Right atrium auricular region (tissue), 2 donors: Measurements from ENCODE around the gene NDUFB7. TPM values are rescaled to one million over a fixed set of nuclear protein-coding genes. Genes with fewer than 3 reads are reported as not detected.
"Not testable (repeated sequence)": the region's sequence is repeated elsewhere in the genome, so short reads cannot be mapped to it uniquely, and the experiment has no call there.

ENCODE experiments used
- DNase-seq: peaks from one replicate; pipeline ENCODE4 v3.0.0-alpha.2; 2019; ENCODE audit warnings: low spot score
- H3K27ac ChIP-seq, 2 donors: fragments of 200-600 bp; sonication (generic); 1 replicate in 1 of 2; 2 replicates in 1 of 2; pipeline ENCODE4 v1.5.1; 2016 to 2019
- H3K27me3 ChIP-seq, 2 donors: fragments of 200-600 bp; sonication (generic); one replicate each; pipeline versions ENCODE4 v1.5.1 to v1.6.0; 2017 to 2019
- H3K36me3 ChIP-seq: fragments of 200-600 bp; sonication (generic); one replicate; pipeline ENCODE4 v1.5.1; 2016
- H3K4me1 ChIP-seq, 2 donors: fragments of 200-600 bp; sonication (generic); one replicate each; pipeline versions ENCODE4 v1.5.1 to v1.6.0; 2017 to 2019
- H3K4me3 ChIP-seq, 2 donors: fragments of 200-600 bp; sonication (generic); 1 replicate in 1 of 2; 2 replicates in 1 of 2; pipeline ENCODE4 v1.5.1; 2017 to 2019; ENCODE audit warnings: mild to moderate bottlenecking in 1 of 2, moderate library complexity in 1 of 2
- H3K9me3 ChIP-seq, 2 donors: fragments of 200-600 bp; sonication (generic); one replicate each; pipeline ENCODE4 v1.5.1; 2019
- CTCF ChIP-seq, 2 donors: fragments of 200-600 bp; sonication (generic); IDR thresholded peaks; one replicate each; pipeline ENCODE4 v1.5.1; 2019; ENCODE audit warnings: antibody characterized with exemption in 2 of 2
- total RNA-seq, 2 donors: library from RNA; depleted of rRNA; stranded (reverse); fragments of >200 nt; gene quantifications; one replicate each; pipeline ENCODE4 v1.1.0, GENCODE V29; 2016

NDUFB7 gene
- total RNA-seq, 2 donors from 2014 or later = 593 to 729 TPM

GRCh38 chr19:14553042-14553938 is 18.6 kb downstream of the NDUFB7 start:
- Histone ChIP-seq H3K9me3 (no peaks in the 10 kb centered on the region), H3K4me1 (peaks cover 0 to 24% of the 10 kb centered on the region in 2 donors), H3K4me3 (no peak overlapping the region), H3K36me3 (no peaks in the 10 kb centered on the region), H3K27ac (no peak overlapping the region), H3K27me3 (no peaks in the 10 kb centered on the region)
- DNase-seq = no peak
- TF ChIP-seq CTCF (IDR thresholded peaks at IDR 0.05) = no peak

GRCh38 chr19:14552006-14552360 is 19.9 kb downstream of the NDUFB7 start:
- H3K4me3 ChIP-seq, H3K9me3 ChIP-seq, DNase-seq, H3K36me3 ChIP-seq, H3K27me3 ChIP-seq, H3K27ac ChIP-seq: not testable (repeated sequence)
- H3K4me1 ChIP-seq = peaks cover 0 to 21% of the 10 kb centered on the region in 2 donors

GRCh38 chr19:14551134-14552005 is 20.5 kb downstream of the NDUFB7 start:
- DNase-seq, H3K4me3 ChIP-seq, H3K36me3 ChIP-seq, H3K9me3 ChIP-seq, H3K27me3 ChIP-seq, H3K27ac ChIP-seq: not testable (repeated sequence)
- TF ChIP-seq CTCF (IDR thresholded peaks at IDR 0.05) = peak in 1 of 2 donors; percentile 30
- peaks cover 0 to 15% of the 10 kb centered on the region in 2 donors for H3K4me1 ChIP-seq

- no peak for TF ChIP-seq CTCF (IDR thresholded peaks at IDR 0.05)
- Histone ChIP-seq H3K4me1 (peaks cover 0 to 12% of the 10 kb centered on the region in 2 donors), H3K27me3 (no peaks in the 10 kb centered on the region), H3K36me3 (no peaks in the 10 kb centered on the region), H3K27ac (no peak overlapping the region), H3K9me3 (no peaks in the 10 kb centered on the region), H3K4me3 (no peak overlapping the region)
- no peak for DNase-seq
These were observed 21.6 kb downstream of the NDUFB7 start for GRCh38 chr19:14550201-14550754.

- H3K4me3 ChIP-seq = no peak overlapping the region
These were observed 26.2 kb downstream of the NDUFB7 start for GRCh38 chr19:14545716-14546082.

More at GRCh38 chr19:14545716-14546082, 26.2 kb downstream of the NDUFB7 start:
- Histone ChIP-seq H3K4me1 (peaks cover 0 to 25% of the 10 kb centered on the region in 2 donors), H3K36me3 (no peaks in the 10 kb centered on the region), H3K27ac (no peak overlapping the region), H3K27me3 (no peaks in the 10 kb centered on the region), H3K9me3 (no peaks in the 10 kb centered on the region)
- no peak for TF ChIP-seq CTCF (IDR thresholded peaks at IDR 0.05)
- no peak for DNase-seq
